HG02970 (cell line): ENCODE measurements around the gene TMEM225B.
"Not testable (repeated sequence)": the region's sequence is repeated elsewhere in the genome, so short reads cannot be mapped to it uniquely, and the experiment has no call there.

Experiments
- ATAC-seq: cut with Tn5 transposase; IDR thresholded peaks from one replicate; pipeline ENCODE4 v1.9.1; 2021; ENCODE audit warnings: mild to moderate bottlenecking, moderate library complexity, moderate number of reproducible peaks; ENCODE audit not compliant: unreplicated experiment, low FRiP score

Gene TMEM225B, protein sequence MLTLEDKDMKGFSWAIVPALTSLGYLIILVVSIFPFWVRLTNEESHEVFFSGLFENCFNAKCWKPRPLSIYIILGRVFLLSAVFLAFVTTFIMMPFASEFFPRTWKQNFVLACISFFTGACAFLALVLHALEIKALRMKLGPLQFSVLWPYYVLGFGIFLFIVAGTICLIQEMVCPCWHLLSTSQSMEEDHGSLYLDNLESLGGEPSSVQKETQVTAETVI

GRCh38 chr7:99597762-99598501 is at the start of gene TMEM225B:
TSS of gene TMEM225B (plus strand) at chr7:99598267. CDS start at chr7:99604389, 6,122 bp downstream.
- no peak for ATAC-seq

DNA sequence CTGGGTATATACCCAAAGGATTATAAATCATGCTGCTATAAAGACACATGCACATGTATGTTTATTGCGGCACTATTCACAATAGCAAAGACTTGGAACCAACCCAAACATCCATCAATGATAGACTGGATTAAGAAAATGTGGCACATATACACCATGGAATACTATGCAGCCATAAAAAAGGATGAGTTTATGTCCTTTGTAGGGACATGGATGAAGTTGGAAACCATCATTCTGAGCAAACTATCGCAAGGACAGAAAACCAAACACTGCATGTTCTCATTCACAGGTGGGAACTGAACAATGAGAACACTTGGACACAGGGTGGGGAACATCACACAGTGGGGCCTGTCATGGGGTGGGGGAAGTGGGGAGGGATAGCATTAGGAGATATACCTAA is 48.5 kb upstream of the TMEM225B start:
- ATAC-seq: not testable (repeated sequence)

- ATAC-seq: no peak
Measured at GRCh38 chr7:99551334-99551733, 46.7 kb upstream of the TMEM225B start.

GRCh38 chr7:99551767-99552463 is 46.2 kb upstream of the TMEM225B start, which contains the start of gene FAM200A:
TSS of gene FAM200A (minus strand) at chr7:99552114. CDS start at chr7:99548407, 3,707 bp downstream.
- ATAC-seq: no peak

DNA sequence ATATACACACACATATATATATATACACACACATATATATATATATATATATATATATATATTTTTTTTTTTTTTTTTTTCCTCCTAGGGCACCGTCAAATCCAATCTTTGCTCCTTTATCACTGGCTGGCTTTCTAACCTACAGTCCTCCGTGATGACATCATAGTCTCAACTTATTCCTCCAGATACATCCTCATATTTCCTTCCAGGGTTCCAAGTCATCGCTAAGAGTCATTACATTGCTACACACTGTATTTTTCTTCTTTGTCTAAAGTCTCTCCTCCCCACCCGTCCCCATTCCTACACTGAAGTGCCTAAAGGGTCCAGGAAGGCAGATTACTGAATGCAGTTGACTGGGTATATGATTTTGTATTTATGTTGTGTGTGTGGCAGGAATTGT is 45.0 kb upstream of the TMEM225B start:
- no peak for ATAC-seq

DNA sequence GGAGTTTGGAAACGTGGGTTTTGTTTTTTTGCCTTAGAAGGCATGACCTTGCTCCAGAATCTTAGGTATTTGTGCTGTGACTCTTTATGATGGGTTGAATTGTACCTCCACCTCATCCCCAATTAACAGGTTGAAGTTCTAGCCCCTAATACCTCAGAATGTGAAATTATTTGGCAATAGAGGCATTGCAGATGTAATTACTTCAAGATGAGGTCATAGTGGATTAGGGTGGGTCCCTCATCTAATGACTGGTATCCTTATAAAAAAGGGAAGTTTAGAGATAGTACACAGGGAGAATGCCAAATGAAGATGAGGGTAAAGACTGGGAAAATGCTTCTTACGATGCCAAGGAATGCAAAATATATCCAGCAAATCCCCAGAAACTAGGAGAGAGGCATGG is 43.1 kb upstream of the TMEM225B start:
- ATAC-seq: no peak

GRCh38 chr7:99557196-99557607 is 40.9 kb upstream of the TMEM225B start:
- ATAC-seq: no peak

- peak; percentile 40 for ATAC-seq
Measured at GRCh38 chr7:99557940-99558305, 40.1 kb upstream of the TMEM225B start.

GRCh38 chr7:99558306-99559174 is 39.5 kb upstream of the TMEM225B start, which contains the start of gene ZNF655:
TSS of gene ZNF655 (plus strand) at chr7:99558642. CDS start at chr7:99560560, 1,918 bp downstream.
- ATAC-seq: peak; percentile 71

DNA sequence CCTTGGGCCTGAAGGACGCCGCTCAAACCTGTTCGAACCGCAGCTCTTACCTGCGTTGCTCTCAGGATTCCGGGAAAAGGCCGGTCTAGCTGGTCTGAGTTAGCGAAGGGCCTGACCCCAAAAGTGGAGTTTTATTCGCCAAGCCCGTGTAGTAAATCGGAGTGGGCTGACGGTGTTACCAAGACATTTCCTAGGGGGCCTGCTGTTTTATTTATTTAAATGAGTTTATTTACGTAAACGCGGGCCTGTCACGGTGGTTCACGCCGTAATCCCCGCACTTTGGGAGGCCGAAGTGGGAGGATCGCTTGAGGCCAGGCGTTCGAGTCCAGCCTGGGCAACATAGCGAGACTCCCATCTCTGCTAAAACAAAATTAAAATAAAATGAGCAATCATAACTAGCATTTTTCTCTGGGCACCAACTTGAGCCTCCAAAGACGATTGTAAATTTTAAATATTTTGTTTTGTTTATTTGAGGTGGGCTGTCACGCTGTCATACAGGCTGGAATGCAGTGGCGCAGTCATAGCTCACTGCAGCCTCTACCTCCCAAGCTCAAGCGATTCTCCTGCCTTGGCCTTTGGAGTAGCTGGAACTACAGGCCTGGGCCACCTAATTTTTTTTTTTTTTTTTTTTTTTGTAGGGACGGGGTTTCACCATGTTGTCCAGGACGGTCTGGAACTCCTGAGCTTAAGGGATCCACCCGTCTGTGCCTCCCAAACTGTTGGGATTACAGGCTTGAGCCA is 38.7 kb upstream of the TMEM225B start:
- no peak for ATAC-seq

DNA sequence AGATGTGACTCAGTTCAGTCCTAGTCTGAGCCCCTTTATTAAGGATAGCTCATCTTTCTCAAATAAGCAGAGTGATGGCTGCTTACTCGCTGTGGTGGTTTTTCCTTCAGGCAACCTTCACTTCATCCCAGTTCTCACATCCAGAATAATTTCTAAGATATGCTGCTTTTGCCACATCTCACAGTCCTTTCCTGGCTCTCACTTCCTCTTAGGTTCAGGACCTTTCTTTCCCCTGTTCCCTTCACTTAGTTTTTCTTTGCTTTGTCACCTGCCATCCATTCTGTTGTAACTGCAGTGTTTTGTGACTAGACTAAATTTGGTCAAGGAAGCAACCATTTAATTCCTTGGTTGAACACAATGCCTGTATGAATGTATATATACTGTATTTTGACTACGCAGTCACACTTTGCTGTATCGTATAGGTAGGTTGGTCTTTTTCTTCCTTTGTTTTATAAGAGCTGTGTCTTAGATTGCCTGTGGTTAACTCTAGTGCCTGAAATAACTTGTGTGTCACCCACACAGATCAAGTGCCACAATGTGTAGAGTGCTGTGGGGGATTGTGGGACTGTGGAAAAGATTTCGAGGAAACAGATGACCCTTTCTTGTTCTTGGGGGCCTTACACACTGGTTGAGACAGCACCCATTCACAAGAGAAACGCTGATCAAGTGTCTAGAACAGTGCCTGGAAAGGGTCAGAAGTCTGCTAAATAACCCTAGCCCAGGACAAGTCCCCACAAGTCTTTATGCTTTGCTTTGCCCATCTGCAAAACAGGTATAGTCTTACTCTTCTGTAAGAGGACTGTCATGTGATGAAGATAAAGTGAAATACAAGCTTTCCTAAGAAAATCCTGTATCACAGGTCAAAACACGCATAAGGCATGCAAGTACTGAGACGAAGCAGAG is 37.0 kb upstream of the TMEM225B start:
- no peak for ATAC-seq

GRCh38 chr7:99561737-99562051 is 36.4 kb upstream of the TMEM225B start:
- no peak for ATAC-seq

DNA sequence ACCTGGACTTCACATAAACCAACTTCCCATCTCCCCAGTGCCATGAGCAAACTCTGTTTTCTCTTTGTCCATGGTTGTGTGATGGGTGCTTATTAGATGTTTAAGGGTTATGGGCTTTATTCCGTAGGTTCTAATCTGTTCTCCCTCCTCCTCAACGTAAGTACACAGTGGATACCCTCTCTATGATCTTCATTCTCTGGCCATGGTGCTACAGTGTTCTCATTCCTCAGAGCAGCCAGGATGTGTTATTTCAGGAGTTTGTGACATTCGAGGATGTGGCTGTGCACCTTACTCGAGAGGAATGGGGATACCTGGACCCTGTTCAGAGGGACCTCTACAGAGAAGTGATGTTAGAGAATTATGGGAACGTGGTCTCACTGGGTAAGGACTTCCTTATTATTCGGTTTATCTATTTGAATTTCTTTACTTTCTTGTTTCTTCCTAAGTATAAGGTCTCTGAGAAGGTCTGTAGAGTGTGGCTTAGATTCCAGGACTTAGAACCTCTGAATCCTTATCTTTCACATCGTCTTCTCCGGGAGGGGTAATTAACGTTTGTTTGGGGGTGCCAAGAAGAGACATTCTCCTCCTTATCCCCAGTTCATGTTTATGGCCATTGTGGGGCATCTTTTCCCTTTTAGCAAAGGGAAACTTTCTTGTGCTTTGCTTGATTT is 35.8 kb upstream of the TMEM225B start:
- ATAC-seq: no peak

GRCh38 chr7:99562832-99563231 is 35.2 kb upstream of the TMEM225B start:
- no peak for ATAC-seq

DNA sequence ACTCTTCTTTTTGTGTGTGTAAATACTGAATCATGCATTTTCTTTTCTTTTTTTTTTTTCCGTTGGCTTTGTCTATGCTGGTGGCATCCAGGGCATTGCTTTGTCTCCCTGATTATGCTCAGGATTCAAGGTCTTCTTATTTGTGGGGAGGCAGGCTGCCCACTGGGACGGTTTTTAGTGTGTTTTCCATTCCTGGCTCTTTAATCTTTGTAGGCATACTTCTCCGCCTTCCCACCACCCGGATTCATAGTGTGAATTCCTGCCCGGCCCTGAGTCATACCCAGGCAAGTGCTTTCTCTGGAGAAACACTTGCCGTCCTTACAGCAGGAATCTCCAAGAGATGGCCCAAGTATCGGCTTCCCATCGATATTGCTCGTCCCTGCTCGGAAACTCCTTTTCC is 34.4 kb upstream of the TMEM225B start:
- no peak for ATAC-seq

DNA sequence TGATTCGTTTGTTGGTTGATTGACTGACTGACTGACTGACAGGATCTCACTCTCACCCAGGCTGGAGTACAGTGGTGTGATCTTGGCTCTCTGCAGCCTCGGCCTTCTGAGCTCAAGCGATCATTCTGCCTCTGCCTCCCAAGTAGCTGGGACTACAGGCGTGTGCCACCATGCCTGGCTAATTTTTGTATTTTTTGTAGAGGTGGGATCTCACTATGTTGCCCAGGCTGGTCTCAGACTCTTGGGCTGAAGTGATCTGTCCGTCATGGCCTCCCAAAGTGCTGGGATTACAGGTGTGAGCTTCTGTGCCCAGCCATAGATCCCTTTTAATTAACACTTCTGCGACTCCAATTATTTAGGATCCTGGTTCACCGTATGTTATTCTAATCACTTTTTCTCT is 29.3 kb upstream of the TMEM225B start:
- not testable (repeated sequence) for ATAC-seq

DNA sequence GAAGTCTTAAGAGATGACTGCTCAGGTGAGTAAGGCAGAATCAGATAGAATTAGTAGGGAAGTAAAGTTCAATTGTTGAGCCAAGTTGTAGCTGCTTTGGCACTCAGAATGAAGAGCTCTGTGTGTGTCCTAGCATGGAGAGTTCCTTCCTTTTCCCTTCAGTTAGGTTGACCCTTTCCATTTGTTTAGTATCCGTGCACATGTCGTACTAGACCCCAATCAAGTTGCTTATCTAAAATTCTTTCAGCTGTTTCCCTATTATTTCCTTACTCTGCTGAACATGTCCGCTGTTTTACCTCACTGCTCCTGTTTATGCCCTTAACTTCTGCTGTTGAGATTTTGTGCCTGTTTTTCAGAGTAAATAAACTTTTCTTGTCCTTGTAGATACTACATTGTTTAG is 26.3 kb upstream of the TMEM225B start:
- no peak for ATAC-seq

- no peak for ATAC-seq
Measured at GRCh38 chr7:99573257-99573656, 24.8 kb upstream of the TMEM225B start.
